Heart left ventricle (tissue), 16 donors: Measurements from ENCODE around the gene FAM90A26. TPM values are rescaled to one million over a fixed set of nuclear protein-coding genes. Genes with fewer than 3 reads are reported as not detected.
"Not testable (repeated sequence)": the region's sequence is repeated elsewhere in the genome, so short reads cannot be mapped to it uniquely, and the experiment has no call there.

ENCODE experiments used
- ATAC-seq, 4 donors: fragments of 200-7000 bp; cut with Tn5 transposase; one replicate each; pipeline ENCODE4 v1.9.1; 2020 to 2022; ENCODE audit warnings: moderate library complexity in 4 of 4, mild to moderate bottlenecking in 3 of 4, moderate number of reproducible peaks in 1 of 4
- DNase-seq, 5 donors: peaks; one replicate each; pipeline ENCODE4 v3.0.0-alpha.2; 2020
- H3K27ac ChIP-seq, 12 donors: fragments of 200-600 bp; sonication (generic) in 4 of 12; one replicate each; pipeline versions ENCODE4 v1.5.0 to v1.8.0; 2016 to 2022; ENCODE audit warnings: mild to moderate bottlenecking in 2 of 12
- H3K27me3 ChIP-seq, 9 donors: fragments of 200-600 bp; sonication (generic) in 2 of 9; one replicate each; pipeline versions ENCODE4 v1.5.1 to v1.8.0; 2016 to 2022; ENCODE audit warnings: mild to moderate bottlenecking in 3 of 9
- H3K36me3 ChIP-seq, 9 donors: fragments of 200-600 bp; sonication (generic) in 2 of 9; one replicate each; pipeline versions ENCODE4 v1.5.0 to v1.8.0; 2018 to 2022; ENCODE audit warnings: mild to moderate bottlenecking in 2 of 9
- H3K4me1 ChIP-seq, 12 donors: fragments of 200-600 bp; sonication (generic) in 4 of 12; one replicate each; pipeline versions ENCODE4 v1.5.0 to v1.8.0; 2016 to 2022; ENCODE audit warnings: mild to moderate bottlenecking in 3 of 12
- H3K4me3 ChIP-seq, 12 donors: fragments of 200-600 bp; sonication (generic) in 4 of 12; one replicate each; pipeline versions ENCODE4 v1.5.0 to v1.8.0; 2017 to 2022; ENCODE audit warnings: mild to moderate bottlenecking in 9 of 12, moderate library complexity in 4 of 12
- H3K9me3 ChIP-seq, 12 donors: fragments of 200-600 bp; sonication (generic) in 4 of 12; one replicate each; pipeline versions ENCODE4 v1.5.0 to v1.8.0; 2016 to 2022; ENCODE audit warnings: mild to moderate bottlenecking in 1 of 12
- WGBS, 4 donors: extraction: QIAGEN DNeasy Blood & Tissue Kit in 2 of 4; methylation state at CpG; one replicate each; pipeline versions ENCODE4 v1.1.5 to v1.1.7; 2013 to 2018; 5-methylcytosine and 5-hydroxymethylcytosine counted together
- intact Hi-C, 10 donors: fragments of 100-400 bp; cut with DNase I; formaldehyde crosslinking; loops; one replicate each; pipeline versions ENCODE4 v1.11.1 to v1.14.2; 2022
- long read RNA-seq, 3 donors: library from polyadenylated mRNA; unstranded; transcript quantifications; one replicate each; pipeline ENCODE4 v2.0.0, GENCODE V29; 2020 to 2021
- polyA plus RNA-seq, 2 donors: library from polyadenylated mRNA; stranded (reverse); fragments of 200-250 nt; gene quantifications; one replicate each; pipeline ENCODE4 v1.2.3, GENCODE V29; 2013
- total RNA-seq, 9 donors: library from RNA; depleted of rRNA in 2 of 9; stranded (reverse); fragments of >200 nt in 2 of 9; fragmentation: NEBNext Ultra II Directional in 3 of 9; extraction: Animal tissue kit (Norgen Biotek cat#: 25700) in 3 of 9; gene quantifications; one replicate each; pipeline versions ENCODE4 v1.1.0 to v1.2.4, GENCODE V29; 2016 to 2023
- TF ChIP-seq, protein P1 (sequence below), 12 donors: fragments of 200-600 bp; sonication (generic) in 4 of 12; IDR thresholded peaks; one replicate each; pipeline versions ENCODE4 v1.5.0 to v1.8.0; 2018 to 2022; ENCODE audit warnings: antibody characterized with exemption in 12 of 12, mild to moderate bottlenecking in 5 of 12
- donor health status: ischemic (EF 13 %, LVEDD 7.1; RV severe dilation, severe dysfunction).
- donor health status: healthy with polysubstance abuse.
- donor health status: DM: no; HTN: yes; CAD: no.
- donor health status: DM: no; HTN: no; CAD: no.
- donor health status: ischemic (EF 25% LVEDD 6.9; RV normal size, moderate dysfunction).
- donor health status: ischemic (EF 25% LVEDD 5.7; RV mildly dilated, moderate dysfunction).
- donor health status: healthy.
- donor health status: DM: yes; HTN: yes; CAD: no.
- donor health status: ischemic (EF 35%, LVEDD 5.7; RV mildly dilated, moderate dysfunction).
- donor health status: nonischemic (EF 11% LVEDD 7.7; RV severe dilation, severe dysfunction).
- donor health status: DM: yes; HTN: yes; CAD: no.
- donor health status: PGD.
- donor health status: ischemic (EF 29% LVEDD 5.4; RV normal size, mild dysfunction).
- donor health status: nonischemic (EF 23%, LVEDD 6.1; RV moderate dilation, normal function).

Gene FAM90A26
- total RNA-seq (not detected), polyA plus RNA-seq (not detected)
- long read RNA-seq, donor 1: 0 reads
- long read RNA-seq, donor 2: 0 reads
- long read RNA-seq, donor 3: 0 reads

- intact Hi-C loops, H3K27me3 ChIP-seq, H3K36me3 ChIP-seq, H3K4me1 ChIP-seq, H3K9me3 ChIP-seq, H3K4me3 ChIP-seq, DNase-seq, H3K27ac ChIP-seq, ATAC-seq: not testable (repeated sequence)
- 72 to 87% methylated on average over 9 to 10 of the region's 11 CpGs; no CpG with 5 or more reads in 2 of the 4 donors for WGBS, 4 donors
These were observed at the start of gene FAM90A26 for GRCh38 chr4:9169791-9170459. Gene FAM90A26, plus strand, starts transcription at chr4:9170409. Its CDS starts 2,764 bp downstream, at chr4:9173173.

DNA sequence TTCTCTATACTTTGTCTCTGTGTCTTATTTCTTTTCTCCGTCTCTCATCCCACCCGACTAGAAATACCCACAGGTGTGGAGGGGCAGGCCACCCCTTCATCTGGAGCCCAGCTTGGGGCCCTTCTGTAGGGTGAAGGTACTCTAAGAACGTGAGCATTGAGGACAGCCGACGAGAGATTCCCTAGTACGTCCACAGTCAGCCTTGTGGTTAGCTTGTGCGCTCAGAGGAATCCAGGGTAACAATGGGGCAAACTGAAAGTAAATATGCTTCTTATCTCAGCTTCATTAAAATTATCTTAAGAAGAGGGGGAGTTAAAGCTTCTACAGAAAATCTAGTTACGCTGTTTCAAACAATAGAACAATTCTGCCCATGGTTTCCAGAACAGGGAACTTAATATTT is 47.5 kb upstream of the FAM90A26 start:
- DNase-seq: not testable (repeated sequence)

DNA sequence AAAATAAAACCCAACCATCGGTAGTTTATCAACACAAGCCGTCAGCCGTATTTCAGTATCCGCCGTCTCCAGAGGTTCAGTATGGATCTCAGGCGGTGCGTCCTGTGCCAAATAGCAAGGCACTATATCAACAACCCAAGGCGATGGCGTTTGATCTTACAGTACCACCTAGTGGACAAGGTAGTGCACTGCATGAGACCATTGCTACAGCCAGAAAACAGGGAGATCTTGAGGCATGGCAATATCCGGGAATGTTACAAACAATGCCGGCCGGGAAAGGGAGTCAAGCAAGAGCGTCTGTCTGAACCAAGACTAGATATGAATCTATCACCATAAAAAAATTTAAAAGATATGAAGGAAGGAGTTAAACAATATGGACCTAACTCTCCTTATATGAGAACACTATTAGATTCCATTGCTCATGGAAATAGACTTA is 46.6 kb upstream of the FAM90A26 start:
- not testable (repeated sequence) for H3K36me3 ChIP-seq, H3K9me3 ChIP-seq, ATAC-seq, H3K27me3 ChIP-seq
- TF ChIP-seq, protein P1, sequence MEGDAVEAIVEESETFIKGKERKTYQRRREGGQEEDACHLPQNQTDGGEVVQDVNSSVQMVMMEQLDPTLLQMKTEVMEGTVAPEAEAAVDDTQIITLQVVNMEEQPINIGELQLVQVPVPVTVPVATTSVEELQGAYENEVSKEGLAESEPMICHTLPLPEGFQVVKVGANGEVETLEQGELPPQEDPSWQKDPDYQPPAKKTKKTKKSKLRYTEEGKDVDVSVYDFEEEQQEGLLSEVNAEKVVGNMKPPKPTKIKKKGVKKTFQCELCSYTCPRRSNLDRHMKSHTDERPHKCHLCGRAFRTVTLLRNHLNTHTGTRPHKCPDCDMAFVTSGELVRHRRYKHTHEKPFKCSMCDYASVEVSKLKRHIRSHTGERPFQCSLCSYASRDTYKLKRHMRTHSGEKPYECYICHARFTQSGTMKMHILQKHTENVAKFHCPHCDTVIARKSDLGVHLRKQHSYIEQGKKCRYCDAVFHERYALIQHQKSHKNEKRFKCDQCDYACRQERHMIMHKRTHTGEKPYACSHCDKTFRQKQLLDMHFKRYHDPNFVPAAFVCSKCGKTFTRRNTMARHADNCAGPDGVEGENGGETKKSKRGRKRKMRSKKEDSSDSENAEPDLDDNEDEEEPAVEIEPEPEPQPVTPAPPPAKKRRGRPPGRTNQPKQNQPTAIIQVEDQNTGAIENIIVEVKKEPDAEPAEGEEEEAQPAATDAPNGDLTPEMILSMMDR (IDR thresholded peaks at IDR 0.05): peak; percentile 61 to 88 (median 84)
- peaks cover 0 to 22% (median 2%) of the 10 kb centered on the region in 12 donors for H3K4me1 ChIP-seq
- H3K27ac ChIP-seq: peak overlapping the region in 2 of 12 donors; percentile 22 to 32
- intact Hi-C loops: loop anchor here in 7 of 10 donors (2.0 to 5.0 kb wide), 2 partner anchors 121 to 123 kb away; no protein-coding TSS in a partner anchor
- WGBS, 4 donors: 1% methylated on average over 13 of the region's 13 CpGs
- DNase-seq: peak in 2 of 5 donors; percentile 31 to 46
- H3K4me3 ChIP-seq: peak overlapping the region in 3 of 12 donors; percentile 7 to 29 (median 22)

More for the DNA sequence above, 47.5 kb upstream of the FAM90A26 start:
- H3K27ac ChIP-seq, ATAC-seq, H3K36me3 ChIP-seq, H3K9me3 ChIP-seq, H3K27me3 ChIP-seq, H3K4me3 ChIP-seq: not testable (repeated sequence)
- H3K4me1 ChIP-seq: peaks cover 0 to 22% (median 2%) of the 10 kb centered on the region in 12 donors
- intact Hi-C loops: loop anchor here in 7 of 10 donors (2.0 to 5.0 kb wide), 2 partner anchors 120 to 122 kb away; no protein-coding TSS in a partner anchor
- WGBS, 4 donors: 51 to 82% (median 67%) methylated on average over 8 of the region's 8 CpGs

GRCh38 chr4:9125601-9126161 is 44.5 kb upstream of the FAM90A26 start:
- ATAC-seq, intact Hi-C loops, H3K36me3 ChIP-seq, DNase-seq, H3K9me3 ChIP-seq, H3K4me3 ChIP-seq, H3K27me3 ChIP-seq: not testable (repeated sequence)
- Histone ChIP-seq H3K4me1 (peaks cover 0 to 22% (median 2%) of the 10 kb centered on the region in 12 donors), H3K27ac (peak overlapping the region in 2 of 12 donors; percentile 10 to 14)
- WGBS, 4 donors: 48 to 58% (median 56%) methylated on average over 3 of the region's 3 CpGs
- TF ChIP-seq, protein P1 (IDR thresholded peaks at IDR 0.05): peak in 1 of 12 donors; percentile 18

- H3K27me3 ChIP-seq, ATAC-seq, H3K9me3 ChIP-seq, H3K4me3 ChIP-seq, H3K4me1 ChIP-seq, DNase-seq, intact Hi-C loops, H3K27ac ChIP-seq, H3K36me3 ChIP-seq: not testable (repeated sequence)
- WGBS, 4 donors: 63 to 84% (median 69%) methylated on average over 7 of the region's 7 CpGs
These were observed 38.8 kb upstream of the FAM90A26 start for GRCh38 chr4:9131420-9131819.

DNA sequence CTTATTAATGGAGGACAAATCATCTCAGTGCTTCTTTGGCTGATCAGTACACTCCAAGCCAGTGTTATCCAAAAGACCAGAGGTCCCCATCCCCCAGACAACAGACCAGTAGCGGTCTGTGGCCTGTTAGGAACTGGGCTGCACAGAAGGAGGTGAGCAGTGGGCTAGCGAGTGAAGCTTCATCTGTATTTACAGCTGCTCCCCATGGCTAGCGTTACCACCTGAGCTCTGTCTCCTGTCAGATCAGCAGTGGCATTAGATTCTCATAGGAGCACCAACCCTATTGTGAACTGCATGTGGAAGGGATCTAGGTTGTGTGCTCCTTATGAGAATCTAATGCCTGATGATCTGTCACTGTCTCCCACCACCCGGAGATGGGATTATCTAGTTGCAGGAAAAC is 37.4 kb upstream of the FAM90A26 start:
- not testable (repeated sequence) for ATAC-seq

GRCh38 chr4:9134011-9134410 is 36.2 kb upstream of the FAM90A26 start:
- intact Hi-C loops, H3K4me3 ChIP-seq, DNase-seq, ATAC-seq, H3K4me1 ChIP-seq, H3K9me3 ChIP-seq, H3K27me3 ChIP-seq, H3K36me3 ChIP-seq, H3K27ac ChIP-seq: not testable (repeated sequence)
- 93 to 96% (median 93%) methylated on average over 5 of the region's 5 CpGs for WGBS, 4 donors

More for the DNA sequence above, 37.4 kb upstream of the FAM90A26 start:
- H3K27me3 ChIP-seq, H3K9me3 ChIP-seq, H3K4me1 ChIP-seq, DNase-seq, H3K4me3 ChIP-seq, H3K36me3 ChIP-seq, H3K27ac ChIP-seq, intact Hi-C loops: not testable (repeated sequence)
- 81 to 95% (median 93%) methylated on average over 4 of the region's 4 CpGs for WGBS, 4 donors

DNA sequence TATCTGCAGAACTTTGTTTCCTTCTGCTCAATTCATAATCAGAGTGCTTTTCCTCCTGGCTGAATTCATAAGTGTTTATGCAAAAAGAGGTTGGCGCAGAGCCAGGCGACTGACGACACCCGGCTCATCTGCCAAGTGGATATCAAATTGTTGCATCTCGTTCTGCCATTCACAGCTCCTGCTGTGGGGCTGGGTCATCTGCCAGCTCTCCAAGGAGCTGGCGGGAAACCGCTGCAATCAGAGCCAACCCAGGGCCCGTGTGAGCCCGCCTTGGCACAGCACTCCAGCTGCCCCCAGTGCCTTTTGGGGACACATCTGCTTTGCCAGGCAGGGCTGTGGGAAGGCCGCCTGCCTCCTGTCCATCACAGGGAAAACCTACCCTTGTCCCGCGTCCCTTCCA is 35.7 kb upstream of the FAM90A26 start:
- H3K4me3 ChIP-seq, H3K27ac ChIP-seq, H3K36me3 ChIP-seq, intact Hi-C loops, H3K4me1 ChIP-seq, H3K9me3 ChIP-seq, ATAC-seq, H3K27me3 ChIP-seq: not testable (repeated sequence)
- peak; percentile 34 to 68 (median 49) for DNase-seq
- 12 to 20% (median 17%) methylated on average over 6 to 12 of the region's 12 CpGs for WGBS, 4 donors

GRCh38 chr4:9141050-9141449 is 29.2 kb upstream of the FAM90A26 start:
- H3K4me1 ChIP-seq, H3K4me3 ChIP-seq, H3K27me3 ChIP-seq, intact Hi-C loops, ATAC-seq, H3K9me3 ChIP-seq, H3K36me3 ChIP-seq, H3K27ac ChIP-seq, DNase-seq: not testable (repeated sequence)
- WGBS, 4 donors: 81 to 92% (median 91%) methylated on average over 9 to 11 of the region's 11 CpGs
